ENCODE data around the gene INO80D. TPM values are rescaled to one million over a fixed set of nuclear protein-coding genes. Genes with fewer than 3 reads are reported as not detected.
"Not testable (repeated sequence)": the region's sequence is repeated elsewhere in the genome, so short reads cannot be mapped to it uniquely, and the experiment has no call there.

Gene INO80D
- total and polyA plus RNA-seq, 11 donors = 2.9 to 21.7 (median 14.7) TPM

- ATAC-seq (no peak), DNase-seq (no peak)
- 72 to 84% (median 80%) methylated on average over 7 of the region's 7 CpGs for WGBS, 4 donors
- TF ChIP-seq CTCF (IDR thresholded peaks at IDR 0.05) = no peak
- no peak for TF ChIP-seq POLR2A (IDR thresholded peaks at IDR 0.05)
- intact Hi-C loops (cut with DNase I) = no loop called here
- peaks cover 0 to 7% (median 0%) of the 10 kb centered on the region in 12 donors for H3K9me3 ChIP-seq
- H3K4me1 ChIP-seq = peaks cover 0 to 5% (median 0%) of the 10 kb centered on the region in 12 donors
- no peaks in the 10 kb centered on the region for H3K27me3 ChIP-seq
- H3K27ac ChIP-seq = no peak overlapping the region
- no peak overlapping the region for H3K4me3 ChIP-seq
- peaks cover 0 to 25% (median 3%) of the 10 kb centered on the region in 9 donors for H3K36me3 ChIP-seq
Measured at GRCh38 chr2:206108713-206109112, 22.7 kb upstream of the INO80D start.

- Histone ChIP-seq H3K27ac (no peak overlapping the region), H3K4me3 (no peak overlapping the region), H3K9me3 (no peaks in the 10 kb centered on the region), H3K27me3 (no peaks in the 10 kb centered on the region), H3K36me3 (peaks cover 0 to 23% (median 0%) of the 10 kb centered on the region in 9 donors), H3K4me1 (no peaks in the 10 kb centered on the region)
- TF ChIP-seq CTCF (IDR thresholded peaks at IDR 0.05) = no peak
- ATAC-seq = no peak
- 95 to 98% (median 97%) methylated on average over 5 of the region's 5 CpGs for WGBS, 4 donors
- DNase-seq = no peak
- intact Hi-C loops (cut with DNase I) = no loop called here
Measured at GRCh38 chr2:206105541-206105940, 19.6 kb upstream of the INO80D start.

- H3K36me3 ChIP-seq = peaks cover 0 to 23% (median 0%) of the 10 kb centered on the region in 9 donors
- no peaks in the 10 kb centered on the region for H3K27me3 ChIP-seq
- no peak for ATAC-seq
- H3K4me3 ChIP-seq = no peak overlapping the region
- no peaks in the 10 kb centered on the region for H3K4me1 ChIP-seq
- WGBS, 4 donors = 92 to 99% (median 95%) methylated on average over 4 of the region's 4 CpGs
- TF ChIP-seq POLR2A (IDR thresholded peaks at IDR 0.05) (no peak), CTCF (IDR thresholded peaks at IDR 0.05) (no peak)
- DNase-seq = no peak
- H3K27ac ChIP-seq = no peak overlapping the region
- intact Hi-C loops (cut with DNase I) = no loop called here
- no peaks in the 10 kb centered on the region for H3K9me3 ChIP-seq
Measured at GRCh38 chr2:206105038-206105437, 19.1 kb upstream of the INO80D start.

- H3K27ac ChIP-seq; H3K4me1 ChIP-seq; intact Hi-C loops (cut with DNase I); H3K9me3 ChIP-seq; ATAC-seq; H3K27me3 ChIP-seq; H3K4me3 ChIP-seq: not testable (repeated sequence)
- H3K36me3 ChIP-seq = peaks cover 0 to 18% (median 0%) of the 10 kb centered on the region in 9 donors
- DNase-seq = peak in 4 of 5 donors; percentile 13 to 66 (median 31)
- whole genome bisulfite sequencing, 4 donors = 94 to 98% (median 94%) methylated on average over 15 to 19 of the region's 19 CpGs
Measured at GRCh38 chr2:206098872-206099271, 12.9 kb upstream of the INO80D start.

- ATAC-seq = no peak
- WGBS, 4 donors = 93 to 98% (median 95%) methylated on average over 9 of the region's 9 CpGs
- Histone ChIP-seq H3K4me1 (no peaks in the 10 kb centered on the region), H3K4me3 (no peak overlapping the region), H3K9me3 (no peaks in the 10 kb centered on the region), H3K36me3 (peaks cover 0 to 22% (median 0%) of the 10 kb centered on the region in 9 donors), H3K27me3 (no peaks in the 10 kb centered on the region), H3K27ac (no peak overlapping the region)
- DNase-seq = no peak
- TF ChIP-seq CTCF (IDR thresholded peaks at IDR 0.05) = no peak
- no peak for TF ChIP-seq POLR2A (IDR thresholded peaks at IDR 0.05)
- intact Hi-C loops (cut with DNase I) = no loop called here
Measured at GRCh38 chr2:206098471-206098870, 12.5 kb upstream of the INO80D start.

Data from heart left ventricle (tissue), 16 donors.